ENCODE measurements around the gene DAB2. TPM values are rescaled to one million over a fixed set of nuclear protein-coding genes. Genes with fewer than 3 reads are reported as not detected.

Gene DAB2
- total RNA-seq, 4 donors from 2014 or later, result 107 to 293 (median 247) TPM

DNA sequence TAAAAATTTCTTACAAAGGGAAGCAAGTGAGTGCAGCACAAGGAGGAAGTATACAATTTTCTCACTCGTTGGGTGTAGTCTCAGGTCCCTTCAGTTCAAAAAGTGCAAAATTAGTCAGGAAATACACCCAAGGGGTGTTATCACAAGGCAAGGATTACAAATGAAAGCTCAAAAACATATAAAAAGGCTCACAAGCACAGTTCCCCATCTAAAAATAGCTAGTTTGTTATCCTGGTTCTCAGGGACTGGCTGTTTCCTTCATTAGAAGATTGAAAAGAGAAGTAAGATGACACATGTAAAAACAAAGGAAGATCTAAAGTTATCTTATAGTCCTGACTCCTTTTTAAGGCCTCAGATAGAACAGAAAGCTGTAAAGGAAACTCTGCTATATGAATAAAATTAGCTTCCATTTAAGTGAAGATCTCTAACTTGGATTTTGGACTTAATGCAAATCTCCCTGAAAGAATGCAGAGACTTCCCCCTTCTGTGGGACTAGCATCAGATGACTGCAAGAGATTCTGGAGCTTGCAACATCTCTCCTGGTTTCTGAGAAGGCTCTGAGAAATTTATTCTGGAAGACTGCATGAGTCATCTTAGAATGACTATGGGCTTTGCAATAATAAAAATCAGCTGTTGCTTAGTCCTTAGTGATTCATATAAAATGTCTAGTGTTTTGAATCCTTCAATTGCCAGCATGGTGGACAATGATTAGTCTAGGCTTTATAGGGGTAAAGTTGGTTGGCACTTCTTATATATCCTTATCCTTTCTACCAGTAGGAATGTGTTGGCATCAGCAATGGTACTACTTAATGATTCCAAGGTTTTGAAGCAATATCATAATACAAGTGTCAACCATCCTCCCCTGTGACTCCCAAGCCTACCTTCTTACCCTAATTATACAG lies 25.4 kb downstream of the DAB2 start:
- TF ChIP-seq, protein P1, sequence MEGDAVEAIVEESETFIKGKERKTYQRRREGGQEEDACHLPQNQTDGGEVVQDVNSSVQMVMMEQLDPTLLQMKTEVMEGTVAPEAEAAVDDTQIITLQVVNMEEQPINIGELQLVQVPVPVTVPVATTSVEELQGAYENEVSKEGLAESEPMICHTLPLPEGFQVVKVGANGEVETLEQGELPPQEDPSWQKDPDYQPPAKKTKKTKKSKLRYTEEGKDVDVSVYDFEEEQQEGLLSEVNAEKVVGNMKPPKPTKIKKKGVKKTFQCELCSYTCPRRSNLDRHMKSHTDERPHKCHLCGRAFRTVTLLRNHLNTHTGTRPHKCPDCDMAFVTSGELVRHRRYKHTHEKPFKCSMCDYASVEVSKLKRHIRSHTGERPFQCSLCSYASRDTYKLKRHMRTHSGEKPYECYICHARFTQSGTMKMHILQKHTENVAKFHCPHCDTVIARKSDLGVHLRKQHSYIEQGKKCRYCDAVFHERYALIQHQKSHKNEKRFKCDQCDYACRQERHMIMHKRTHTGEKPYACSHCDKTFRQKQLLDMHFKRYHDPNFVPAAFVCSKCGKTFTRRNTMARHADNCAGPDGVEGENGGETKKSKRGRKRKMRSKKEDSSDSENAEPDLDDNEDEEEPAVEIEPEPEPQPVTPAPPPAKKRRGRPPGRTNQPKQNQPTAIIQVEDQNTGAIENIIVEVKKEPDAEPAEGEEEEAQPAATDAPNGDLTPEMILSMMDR (IDR thresholded peaks at IDR 0.05; ENCODE audit: low read depth), result no peak

DNA sequence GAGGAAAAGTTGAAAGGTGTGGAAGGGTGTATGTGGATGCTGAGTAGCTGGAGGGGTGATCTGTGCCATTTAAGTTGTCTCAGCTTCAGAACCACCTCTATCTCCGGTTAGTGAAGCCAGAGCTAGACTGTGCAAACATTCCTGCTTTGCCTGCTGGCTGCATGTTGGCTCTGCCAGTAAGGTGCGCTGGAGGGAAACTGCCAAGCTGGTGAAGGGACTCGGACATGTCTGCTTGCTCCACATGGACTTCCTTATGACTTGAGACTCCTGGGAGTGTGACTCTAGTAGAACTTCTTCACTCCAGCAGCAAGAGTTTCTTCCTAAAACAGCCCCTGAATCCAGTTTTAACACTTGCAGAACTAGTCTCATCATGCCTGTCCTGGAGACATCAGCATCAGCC lies 27.9 kb downstream of the DAB2 start:
- TF ChIP-seq, protein P1 (IDR thresholded peaks at IDR 0.05; ENCODE audit: low read depth), result no peak

- TF ChIP-seq, protein P1 (IDR thresholded peaks at IDR 0.05; ENCODE audit: low read depth), result no peak
Measured at GRCh38 chr5:39395521-39395920, 29.3 kb downstream of the DAB2 start.

GRCh38 chr5:39394946-39395345 lies 29.8 kb downstream of the DAB2 start:
- TF ChIP-seq, protein P1 (IDR thresholded peaks at IDR 0.05; ENCODE audit: low read depth), result no peak

DNA sequence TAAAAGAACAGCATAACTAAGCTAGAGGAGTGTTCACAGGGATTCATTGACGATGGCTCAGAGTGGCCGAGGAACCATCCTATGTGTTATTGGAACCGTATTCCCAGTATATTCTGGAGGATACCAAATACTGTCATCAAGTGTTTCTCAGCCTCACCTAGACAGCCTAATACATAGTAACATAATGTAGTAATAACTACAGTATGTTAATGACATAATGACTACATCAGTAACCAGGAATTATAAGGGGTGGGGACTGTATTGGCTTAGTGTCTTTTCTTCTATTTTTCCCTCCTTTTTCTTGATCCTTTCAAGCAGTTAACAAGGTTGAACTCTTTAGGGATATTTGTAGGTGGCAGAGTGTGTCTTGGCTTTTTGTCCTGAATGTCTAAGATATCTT lies 33.8 kb downstream of the DAB2 start:
- TF ChIP-seq, protein P1 (IDR thresholded peaks at IDR 0.05; ENCODE audit: low read depth), result no peak

GRCh38 chr5:39387293-39387692 lies 37.5 kb downstream of the DAB2 start:
- TF ChIP-seq, protein P1 (IDR thresholded peaks at IDR 0.05; ENCODE audit: low read depth), result no peak

GRCh38 chr5:39384271-39384670 lies 40.5 kb downstream of the DAB2 start:
- TF ChIP-seq, protein P1 (IDR thresholded peaks at IDR 0.05; ENCODE audit: low read depth), result no peak

All from subcutaneous adipose tissue (tissue), 4 donors.